ENCODE measurements around the gene RAF1.

- TF ChIP-seq SMC3 (conservative IDR thresholded peaks at IDR 0.05; ENCODE audit: insufficient read depth, low read depth, low read length): no peak
- TF ChIP-seq XRCC5 (IDR thresholded peaks at IDR 0.05; ENCODE audit: low read depth, low read length): no peak
- no peak for TF ChIP-seq POLR2A (conservative IDR thresholded peaks at IDR 0.05)
- no peak for TF ChIP-seq CTCF (IDR thresholded peaks at IDR 0.05 in 2 of 3, conservative IDR thresholded peaks at IDR 0.05 in 1 of 3; ENCODE audit: insufficient read depth in 2 of 3, low read depth in 1 of 3, low read length in 3 of 3)
- TF ChIP-seq ZNF77 (CRISPR knock-in tag; IDR thresholded peaks at IDR 0.05): no peak
- TF ChIP-seq, protein P1, sequence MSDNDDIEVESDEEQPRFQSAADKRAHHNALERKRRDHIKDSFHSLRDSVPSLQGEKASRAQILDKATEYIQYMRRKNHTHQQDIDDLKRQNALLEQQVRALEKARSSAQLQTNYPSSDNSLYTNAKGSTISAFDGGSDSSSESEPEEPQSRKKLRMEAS (CRISPR knock-in tag; IDR thresholded peaks at IDR 0.05): no peak
- TF ChIP-seq ELF4 (CRISPR knock-in tag; IDR thresholded peaks at IDR 0.05): no peak
- TF ChIP-seq XRCC3 (IDR thresholded peaks at IDR 0.05): no peak
- TF ChIP-seq, protein P2, sequence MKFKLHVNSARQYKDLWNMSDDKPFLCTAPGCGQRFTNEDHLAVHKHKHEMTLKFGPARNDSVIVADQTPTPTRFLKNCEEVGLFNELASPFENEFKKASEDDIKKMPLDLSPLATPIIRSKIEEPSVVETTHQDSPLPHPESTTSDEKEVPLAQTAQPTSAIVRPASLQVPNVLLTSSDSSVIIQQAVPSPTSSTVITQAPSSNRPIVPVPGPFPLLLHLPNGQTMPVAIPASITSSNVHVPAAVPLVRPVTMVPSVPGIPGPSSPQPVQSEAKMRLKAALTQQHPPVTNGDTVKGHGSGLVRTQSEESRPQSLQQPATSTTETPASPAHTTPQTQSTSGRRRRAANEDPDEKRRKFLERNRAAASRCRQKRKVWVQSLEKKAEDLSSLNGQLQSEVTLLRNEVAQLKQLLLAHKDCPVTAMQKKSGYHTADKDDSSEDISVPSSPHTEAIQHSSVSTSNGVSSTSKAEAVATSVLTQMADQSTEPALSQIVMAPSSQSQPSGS (CRISPR knock-in tag; IDR thresholded peaks at IDR 0.05): no peak
Observed at GRCh38 chr3:12681089-12681942, 17.4 kb upstream of the RAF1 start.

Measured in K562 (cell line).